AG08396 (cell line): ENCODE data around the gene TMEM44.

Source experiments
- DNase-seq: peaks from one replicate; pipeline ENCODE4 v3.0.0; 2012; ENCODE audit warnings: low spot score, mixed read lengths

The TMEM44 gene

DNA sequence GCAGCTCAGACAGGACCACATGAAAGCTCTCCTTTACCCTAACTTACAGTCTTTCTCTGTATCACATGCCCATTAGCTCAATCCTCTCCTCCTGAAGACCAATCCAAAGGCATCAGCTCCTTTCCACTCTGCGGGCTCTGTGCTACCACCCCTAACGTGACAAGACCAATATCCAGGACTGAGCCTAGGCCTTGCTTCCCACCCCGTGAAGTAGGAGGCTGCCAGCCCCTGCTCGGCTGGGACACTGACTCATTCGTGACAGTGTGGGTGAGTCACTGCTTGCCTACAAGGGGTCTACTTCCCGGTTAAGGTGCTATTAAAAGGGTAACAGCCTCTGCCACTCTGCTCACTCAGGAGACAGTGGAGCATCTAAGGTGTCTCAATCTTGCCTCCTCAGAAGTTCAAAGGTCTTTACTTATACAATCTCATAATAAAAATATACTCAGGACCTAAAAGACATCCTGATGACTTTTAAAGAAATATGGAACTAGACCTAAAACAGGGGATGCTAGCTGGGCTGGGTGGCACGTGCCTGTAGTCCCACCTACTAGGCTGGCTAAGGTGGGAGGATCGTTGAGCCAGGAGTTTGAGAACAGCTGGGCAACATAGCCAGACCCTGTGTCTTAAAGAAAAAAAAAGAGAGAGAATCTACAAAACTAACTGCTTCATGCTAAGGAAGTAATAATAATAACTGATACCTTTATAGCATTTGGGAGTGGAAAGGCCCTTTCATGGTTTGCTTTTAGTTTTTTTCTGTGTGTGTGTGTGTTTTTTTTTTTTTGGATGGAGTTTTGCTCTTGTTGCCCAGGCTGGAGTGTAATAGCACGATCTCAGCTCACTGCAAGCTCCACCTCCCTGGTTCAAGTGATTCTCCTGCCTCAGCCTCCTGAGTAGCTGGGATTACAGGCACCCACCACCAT lies 55.0 kb downstream of the TMEM44 start:
- DNase-seq, result peak; percentile 79

DNA sequence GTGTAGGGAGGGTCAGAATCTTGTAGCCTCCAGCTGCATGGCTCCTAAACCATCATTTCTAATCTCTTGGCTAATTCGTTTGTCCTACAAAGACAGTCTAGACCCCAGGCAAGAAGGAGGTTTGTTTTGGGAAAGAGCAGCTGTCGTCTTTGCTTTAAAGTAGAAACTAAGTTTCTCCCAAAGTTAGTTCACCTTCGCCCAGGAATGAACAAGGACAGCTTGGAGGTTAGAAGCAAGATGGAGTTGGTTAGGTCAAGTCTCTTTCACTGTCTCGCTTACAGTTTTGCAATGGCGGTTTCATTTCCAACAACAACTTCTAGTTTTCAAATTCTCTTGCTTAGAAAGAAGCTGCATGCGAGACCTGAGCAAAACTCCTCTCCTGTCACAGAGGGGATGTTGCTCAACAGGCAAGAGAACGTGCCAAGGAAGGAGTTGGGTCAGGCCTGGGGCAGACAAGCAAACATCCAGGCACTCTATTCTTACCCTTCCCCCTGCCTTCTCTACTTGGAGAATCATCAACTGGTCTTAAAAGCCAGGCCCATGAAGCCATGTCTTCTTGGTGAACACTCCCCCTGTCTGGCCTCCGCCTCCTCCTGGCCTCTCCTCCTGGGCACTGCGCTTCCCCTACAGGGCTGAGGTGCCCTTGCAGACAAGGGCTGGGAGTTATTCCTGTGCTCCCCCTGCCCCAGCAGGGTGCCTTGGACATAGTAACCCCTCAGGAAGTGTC lies 57.6 kb downstream of the TMEM44 start:
- no peak for DNase-seq

DNA sequence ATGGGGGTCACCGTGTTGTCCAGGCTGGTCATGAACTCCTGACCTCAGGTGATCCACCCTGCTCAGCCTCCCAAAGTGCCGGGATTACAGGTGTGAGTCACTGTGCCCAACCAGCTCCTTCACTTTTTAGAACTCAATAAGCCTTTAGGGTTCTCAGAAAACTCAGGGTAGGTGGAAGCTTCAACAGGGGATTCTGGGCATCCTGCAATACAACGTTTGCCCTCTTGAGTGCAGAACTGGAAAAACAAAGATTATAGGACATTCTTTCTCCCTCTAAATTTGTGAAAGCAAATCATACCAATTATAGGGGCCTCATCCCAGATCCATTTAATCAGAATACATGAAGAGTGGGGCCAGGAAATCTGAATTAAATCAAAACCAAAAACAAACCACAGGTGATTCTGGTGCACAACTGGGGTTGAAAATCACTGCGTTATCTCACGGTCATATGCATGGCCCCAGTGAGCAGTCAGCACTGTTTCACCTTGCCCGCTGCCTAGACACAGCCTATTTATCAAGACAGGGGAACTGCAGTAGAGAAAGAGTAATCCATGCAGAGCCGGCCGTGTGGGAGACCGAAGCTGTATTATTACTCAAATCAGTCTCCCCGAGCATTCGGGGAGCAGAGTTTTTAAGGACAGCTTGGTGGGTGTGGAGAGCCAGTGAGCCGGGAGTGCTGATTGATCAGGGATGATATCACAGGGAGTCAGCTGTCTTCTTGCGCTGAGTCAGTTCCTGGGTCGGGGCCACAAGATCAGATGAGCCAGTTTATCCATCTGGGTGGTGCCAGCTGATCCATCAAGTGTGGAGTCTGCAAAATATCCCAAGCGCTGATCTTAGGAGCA lies 58.4 kb downstream of the TMEM44 start:
- DNase-seq, result no peak

DNA sequence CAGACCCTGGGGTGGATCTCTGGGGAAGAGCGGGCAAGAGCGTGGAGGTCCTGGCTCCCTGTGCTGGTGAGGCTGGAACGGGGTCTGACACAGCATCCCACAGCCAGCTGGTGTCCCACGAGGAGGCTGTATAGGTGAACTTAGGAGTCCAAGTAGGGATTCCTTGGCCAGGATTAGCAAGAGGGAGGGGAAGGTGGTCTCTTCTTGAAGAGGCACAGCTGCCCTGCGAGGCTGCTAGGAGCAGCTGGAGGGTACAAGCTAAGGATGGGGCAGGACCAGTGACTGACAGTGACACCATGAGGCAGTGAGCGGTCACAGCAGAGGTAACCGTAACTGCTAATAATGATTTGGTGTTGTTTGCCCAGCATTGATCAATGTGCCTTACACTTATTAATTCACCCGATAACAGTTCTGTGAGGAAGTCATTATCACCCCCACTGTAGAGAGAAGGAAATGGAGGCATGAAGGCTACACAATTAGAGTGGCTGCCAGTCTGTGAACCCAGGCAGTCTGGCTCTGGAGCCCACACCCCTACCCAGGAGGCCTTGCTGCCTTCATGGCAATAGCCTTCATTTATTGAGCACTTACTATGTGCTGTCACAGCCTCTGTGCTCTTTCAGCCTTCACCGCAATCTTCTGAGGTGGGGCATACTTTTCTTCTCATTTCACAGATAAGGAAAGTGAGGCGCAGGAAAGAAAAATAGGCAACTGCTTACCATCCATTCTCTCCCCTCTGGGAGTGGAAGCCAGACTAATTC lies 59.4 kb downstream of the TMEM44 start:
- DNase-seq, result peak; percentile 57

DNA sequence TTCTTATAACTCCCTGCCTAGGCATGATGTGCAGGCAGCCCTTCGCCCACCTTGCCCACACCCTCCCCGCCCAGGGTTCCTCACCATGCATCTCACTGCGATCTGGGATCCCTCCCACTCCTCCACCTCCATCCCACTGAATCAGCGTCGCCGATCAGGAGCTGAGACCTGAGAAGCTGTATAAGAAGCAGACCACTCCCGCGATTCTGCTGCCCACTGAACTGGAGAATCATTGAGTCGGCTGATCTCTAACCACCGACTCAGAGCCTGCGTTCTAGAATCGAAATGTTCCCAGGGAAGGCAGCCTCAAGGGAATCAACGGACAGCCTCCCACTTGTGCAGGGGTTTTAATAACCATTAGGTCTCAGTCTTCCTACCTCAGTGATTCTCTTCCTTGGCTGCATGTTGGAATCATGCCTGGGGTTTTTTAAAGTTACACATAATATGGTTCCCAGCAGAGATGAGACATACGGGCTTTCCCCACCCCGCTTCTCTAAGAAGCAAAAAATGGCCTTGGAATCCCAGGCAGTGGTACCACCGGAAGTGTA lies 60.2 kb downstream of the TMEM44 start:
- no peak for DNase-seq

DNA sequence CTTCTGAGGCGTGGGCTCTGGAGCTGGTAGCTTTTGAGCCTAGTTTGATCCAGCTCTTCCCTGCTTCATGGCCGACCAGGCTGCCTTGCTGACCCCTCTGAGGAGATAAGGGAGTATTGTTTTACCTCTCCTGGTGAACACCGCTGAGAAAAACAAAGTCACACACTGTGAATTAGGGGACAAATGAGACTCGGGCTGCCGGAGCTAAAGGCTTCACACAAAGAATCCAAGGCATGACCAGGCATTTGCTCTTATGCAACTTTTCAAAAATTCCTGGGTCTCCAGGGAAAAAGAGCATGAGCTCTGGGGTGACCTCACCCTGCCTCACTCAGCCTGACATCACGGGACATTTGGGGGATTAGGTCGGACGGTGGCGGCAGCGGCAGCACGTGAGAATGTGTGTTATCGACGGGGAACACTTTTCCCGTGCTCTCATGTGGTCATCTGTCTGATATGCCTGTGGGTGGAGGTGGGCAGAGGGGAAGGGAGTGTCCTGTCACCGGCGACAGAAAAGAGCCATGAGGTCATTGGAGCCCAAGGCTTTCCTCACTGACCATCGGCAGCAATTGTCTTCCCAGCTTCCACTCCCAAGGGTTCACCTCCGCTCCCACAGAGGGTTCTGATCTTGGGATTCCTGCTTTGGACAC lies 61.0 kb downstream of the TMEM44 start:
- peak; percentile 71 for DNase-seq

DNA sequence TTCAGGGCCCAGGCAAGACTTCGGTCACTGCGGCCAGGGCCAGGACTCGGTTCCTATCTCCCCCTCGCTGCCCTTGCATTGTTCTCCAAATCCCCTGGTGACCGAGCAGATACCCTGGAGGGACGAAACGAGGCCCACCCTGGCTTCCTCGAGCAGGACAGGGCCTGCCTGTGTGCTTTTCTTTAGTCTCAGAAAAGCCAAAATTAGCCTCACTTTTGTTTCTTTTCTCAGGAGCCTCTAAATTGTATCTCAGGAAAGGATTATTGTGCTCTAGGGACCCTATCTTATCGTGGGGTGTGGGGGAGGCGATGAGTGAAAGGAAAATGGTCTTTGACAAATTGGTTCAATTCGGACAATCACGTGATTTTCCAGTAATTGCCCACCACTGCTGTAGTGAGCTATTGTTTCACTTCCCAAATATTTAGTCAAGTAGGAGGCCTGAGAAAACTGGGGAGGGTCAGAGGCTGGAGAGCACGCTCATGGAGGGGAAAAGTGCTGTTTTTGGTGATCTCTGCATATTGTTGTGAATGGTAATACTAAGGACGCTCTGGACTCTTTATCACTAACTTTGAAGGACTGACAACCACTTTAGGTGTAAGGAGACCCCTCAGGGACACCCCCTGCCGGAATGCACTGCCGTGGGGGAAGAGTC lies 61.6 kb downstream of the TMEM44 start:
- DNase-seq, result no peak

DNA sequence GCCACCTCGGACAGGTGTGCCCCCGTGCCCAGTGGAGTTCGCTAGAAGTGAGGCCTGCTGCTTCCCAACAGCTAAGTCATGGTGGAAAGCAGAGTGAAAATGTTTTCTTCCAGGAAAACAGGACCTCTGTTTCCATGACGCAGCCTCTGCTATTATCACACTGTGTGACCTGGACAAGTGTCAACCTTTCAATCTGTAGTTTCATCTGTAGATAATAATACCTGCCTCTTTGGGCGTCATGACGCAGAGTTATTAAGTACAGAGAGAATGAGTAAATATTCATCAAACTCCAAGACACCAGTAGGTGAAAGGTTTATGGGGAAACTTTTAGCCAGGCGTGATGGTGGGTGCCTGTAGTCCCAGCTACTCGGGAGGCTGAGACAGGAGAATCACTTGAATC lies 62.3 kb downstream of the TMEM44 start:
- no peak for DNase-seq

DNA sequence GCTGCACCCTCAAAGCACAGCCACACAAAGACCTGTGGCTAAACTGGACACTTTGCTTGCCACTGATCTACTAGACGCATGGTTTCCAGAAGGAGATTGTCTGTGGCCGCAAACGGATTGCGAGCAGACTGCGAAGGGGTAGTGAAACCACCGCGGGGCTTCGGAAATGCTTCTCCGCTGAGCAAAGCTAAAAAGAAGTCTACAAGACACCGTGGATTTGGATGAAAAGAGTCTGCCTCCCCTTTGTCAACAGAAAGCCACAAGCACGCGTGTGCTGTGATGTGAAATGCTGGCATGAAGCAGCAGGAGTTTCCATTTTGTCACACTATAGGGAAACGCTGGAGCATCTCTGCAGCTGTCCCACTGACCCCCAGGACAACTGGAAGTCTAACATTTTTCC lies 63.0 kb downstream of the TMEM44 start:
- DNase-seq, result no peak

DNA sequence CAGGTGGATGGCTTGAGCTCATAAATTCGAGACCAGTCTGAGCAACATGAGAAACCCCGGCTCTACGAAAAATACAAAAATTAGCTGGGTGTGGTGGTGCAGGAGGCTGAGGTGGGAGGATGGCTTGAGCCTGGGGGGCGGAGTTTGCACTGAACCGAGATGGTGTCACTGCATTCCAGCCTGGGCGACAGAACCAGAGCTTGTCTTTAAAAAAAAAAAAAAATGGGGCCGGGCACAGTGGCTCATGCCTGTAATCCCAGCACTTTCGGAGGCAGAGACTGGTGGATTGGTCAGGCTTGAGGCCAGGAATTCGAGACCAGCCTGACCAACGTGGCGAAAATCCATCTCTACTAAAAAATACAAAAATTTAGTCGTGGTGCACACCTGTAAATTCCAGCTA lies 64.0 kb downstream of the TMEM44 start:
- DNase-seq, result no peak

DNA sequence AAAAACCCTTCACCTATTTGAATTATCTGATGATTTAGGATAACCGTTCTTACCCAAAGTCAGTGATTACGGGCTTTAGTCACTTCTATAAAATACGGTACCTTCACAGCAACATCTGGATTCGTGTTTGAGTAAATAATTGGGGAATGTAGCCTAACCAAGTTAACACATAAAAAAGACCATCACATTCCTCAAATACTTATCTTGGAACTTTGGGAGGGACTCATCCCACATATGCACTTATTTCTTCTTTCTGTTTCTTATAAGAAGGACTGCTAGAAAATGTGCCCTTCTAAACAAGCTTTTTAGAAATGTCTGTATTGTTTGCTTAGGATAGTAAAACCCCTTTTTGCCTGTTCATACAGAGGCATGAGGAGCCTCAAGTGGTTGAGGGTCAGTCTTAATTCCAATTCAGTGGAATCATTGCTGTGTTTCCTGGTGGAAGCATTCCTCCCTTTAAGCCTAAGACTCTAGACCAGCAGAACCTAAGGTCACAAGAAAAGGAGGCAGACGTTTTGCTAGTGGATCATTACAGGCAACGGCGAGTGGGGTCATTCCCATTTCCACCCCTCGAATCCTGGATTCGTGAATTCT lies 67.5 kb downstream of the TMEM44 start:
- DNase-seq, result no peak

DNA sequence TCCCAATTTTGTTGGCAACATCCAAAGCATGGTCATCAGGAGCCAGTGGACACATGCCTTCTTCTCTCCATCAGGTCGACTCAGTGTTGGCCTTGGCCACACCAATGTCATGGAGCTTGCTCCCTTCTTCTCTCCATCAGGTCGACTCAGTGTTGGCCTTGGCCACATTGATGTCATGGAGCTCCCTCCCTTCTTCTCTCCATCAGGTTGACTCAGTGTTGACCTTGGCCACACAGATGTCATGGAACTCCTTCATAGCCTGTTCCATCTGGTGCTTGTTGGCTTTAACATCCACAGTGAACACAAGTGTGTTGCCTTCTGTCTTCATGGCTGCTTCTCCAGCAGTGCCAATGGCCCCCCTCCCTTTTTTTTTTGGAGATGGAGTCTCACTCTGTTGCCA lies 70.2 kb downstream of the TMEM44 start:
- no peak for DNase-seq

DNA sequence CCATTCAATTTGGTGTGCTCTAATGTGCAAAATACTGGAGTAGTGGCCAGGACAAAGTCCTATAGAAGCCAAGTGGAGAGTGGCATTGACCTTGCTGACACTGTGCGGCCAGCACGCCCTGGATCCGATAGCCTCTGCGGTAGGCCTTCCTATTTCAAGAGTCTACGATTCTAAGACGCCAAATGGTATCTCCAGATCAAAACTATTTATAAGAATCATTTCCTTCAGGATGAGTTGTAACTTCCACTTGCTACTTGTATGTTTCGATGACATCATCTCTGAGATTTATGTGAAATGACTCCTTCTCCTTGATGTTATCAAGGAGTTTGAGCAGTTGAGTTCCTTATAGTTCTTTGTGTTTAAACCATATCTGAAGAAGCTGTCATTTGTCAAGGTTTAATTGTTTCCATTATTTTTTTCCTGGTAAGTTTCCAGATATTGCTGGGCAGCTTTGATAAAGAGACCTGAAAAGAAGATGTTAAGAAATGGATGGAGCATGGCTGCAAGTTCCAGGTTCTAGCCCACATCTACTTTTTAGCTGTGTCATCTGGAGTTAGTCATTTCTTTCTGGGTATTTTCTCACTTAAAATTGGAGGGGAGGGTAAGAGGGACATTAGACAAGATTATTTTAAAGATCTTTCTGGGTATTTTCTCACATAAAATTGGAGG lies 71.8 kb downstream of the TMEM44 start:
- no peak for DNase-seq

DNA sequence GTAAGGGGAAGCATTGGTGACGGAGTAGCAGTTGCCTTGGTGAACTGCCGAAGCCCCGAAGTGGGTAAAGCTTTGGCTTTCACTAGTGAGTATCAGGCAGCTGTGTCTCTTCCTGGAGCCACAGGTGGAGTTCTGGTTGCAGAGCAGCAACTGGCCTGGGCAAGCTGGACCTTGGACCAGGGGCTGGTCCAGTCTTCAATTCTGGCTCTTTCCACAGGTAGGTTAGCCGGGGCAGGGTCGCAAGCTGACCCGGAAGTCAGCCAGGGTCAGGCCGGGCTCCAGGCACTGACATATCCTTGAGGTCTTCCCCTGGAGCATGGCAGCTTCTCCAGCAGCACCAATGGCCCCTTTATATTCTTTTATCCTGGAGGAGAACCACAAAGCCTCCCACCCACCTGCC lies 73.2 kb downstream of the TMEM44 start:
- no peak for DNase-seq

DNA sequence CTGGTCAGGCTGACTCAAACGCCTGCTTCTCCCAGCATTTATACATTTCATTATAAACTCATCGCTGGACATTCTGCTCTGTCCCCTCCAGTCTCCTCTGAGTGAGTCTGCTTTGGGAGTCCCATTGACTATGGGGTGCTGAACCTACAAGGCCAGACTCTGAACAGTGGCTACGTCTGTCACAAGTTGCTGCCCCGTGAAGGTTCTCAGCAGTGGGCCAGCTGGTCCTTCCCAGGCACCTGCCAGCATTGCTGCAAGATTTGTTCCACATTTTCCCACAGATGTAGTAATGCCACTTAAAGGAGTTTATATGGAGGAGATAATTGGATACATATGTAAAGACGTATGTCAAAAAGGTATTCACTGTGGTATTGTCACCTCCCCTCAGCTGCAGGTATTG lies 73.7 kb downstream of the TMEM44 start:
- no peak for DNase-seq

DNA sequence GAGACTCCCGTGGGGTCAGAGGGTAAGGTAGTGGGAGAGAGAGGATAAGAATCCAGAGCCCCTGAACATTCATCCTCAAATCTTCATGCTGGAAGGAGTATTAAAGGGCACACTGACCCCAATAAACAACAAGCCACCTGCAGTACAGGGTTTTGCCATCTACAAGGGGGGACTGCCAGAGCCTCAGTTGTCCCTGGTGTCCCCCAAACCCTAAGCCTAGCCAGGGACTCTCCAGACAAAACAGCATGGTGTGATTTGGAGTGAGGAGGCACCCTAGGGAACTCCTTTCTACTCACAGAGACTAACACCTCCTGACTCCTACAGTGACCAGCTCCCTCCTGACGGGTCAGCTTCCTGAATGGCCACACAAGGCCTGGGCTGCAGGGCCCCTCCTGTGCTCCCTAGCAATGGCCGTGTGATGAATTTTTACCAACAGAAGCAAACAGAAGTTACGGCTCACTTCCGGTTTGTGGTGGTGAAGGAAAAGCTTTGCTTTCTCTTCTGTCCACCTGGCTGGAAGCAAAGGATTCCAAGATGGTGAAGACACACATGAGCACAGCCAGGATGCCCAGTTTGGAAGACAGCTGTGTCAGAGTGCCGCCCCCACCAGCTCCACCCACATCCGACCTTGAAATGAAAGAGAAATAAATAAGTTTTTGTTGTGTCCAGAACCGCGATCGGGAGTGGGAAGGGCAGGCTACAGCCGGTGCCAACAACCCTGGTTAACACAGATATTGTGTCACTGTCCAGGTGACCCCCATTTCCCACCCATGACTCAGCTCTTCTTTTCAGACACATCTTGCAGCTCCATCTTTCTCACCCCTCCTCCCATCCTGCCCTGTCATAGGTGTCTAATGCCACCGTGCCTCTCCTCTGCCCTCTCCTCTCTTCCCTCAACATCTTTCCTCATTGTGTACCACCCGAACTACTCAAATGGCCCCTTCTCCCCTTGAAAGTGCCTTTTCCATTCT lies 76.8 kb downstream of the TMEM44 start:
- DNase-seq, result no peak

DNA sequence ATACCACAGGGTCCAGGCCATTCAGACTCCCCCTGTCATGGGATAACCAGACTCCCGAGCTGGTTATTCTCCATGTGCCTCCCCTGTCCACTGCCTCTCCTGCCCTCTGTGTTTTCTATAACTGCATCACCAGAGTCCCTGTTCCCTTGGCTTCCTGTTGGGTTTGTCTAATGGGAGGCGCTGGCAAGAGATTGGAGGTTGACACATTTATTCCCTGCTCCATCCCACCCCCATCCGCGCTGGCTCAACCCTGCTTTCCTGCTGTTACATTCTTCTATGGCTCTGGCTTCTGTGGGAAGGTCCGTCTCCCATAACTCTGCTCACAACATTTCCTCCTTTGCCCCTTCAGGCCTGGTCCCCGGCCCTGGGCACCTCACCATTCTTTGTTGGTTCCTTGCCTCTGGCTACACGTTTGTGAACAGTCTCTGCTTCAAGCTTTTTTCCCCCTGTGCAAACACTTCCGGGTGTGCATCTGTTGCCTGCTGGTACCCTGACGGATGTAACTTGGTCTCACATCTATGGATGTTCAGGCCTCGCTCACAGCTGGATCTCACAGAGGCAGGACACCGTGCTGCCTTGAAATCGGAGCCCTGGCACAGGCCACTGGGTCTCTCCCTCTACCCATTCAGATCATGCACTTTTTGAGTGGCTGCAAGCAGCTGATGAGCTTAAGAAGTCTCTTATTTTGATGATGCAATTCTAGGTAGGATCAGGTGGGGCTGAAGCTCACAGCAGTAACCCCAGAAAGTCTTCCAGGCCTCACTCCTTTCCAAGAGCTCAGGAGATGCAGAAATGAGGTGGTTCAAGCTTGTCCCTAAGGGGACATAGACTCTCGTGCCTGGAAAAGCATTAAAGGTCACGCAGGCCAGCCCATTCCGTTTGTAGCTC lies 77.8 kb downstream of the TMEM44 start:
- DNase-seq, result no peak
